HuH-7.5 (cell line): ENCODE results near the gene ARHGEF39.

Experiments
- DNase-seq: peaks from one replicate; pipeline ENCODE4 v3.0.0; 2011; ENCODE audit warnings: low spot score

The ARHGEF39 gene

GRCh38 chr9:35691334-35691650 is 26.3 kb upstream of the ARHGEF39 start:
- DNase-seq = no peak

GRCh38 chr9:35690614-35691333 is 25.8 kb upstream of the ARHGEF39 start:
- DNase-seq = peak; percentile 73

GRCh38 chr9:35690294-35690613 is 25.3 kb upstream of the ARHGEF39 start:
- DNase-seq = no peak

- DNase-seq = peak; percentile 53
Observed at GRCh38 chr9:35689542-35690293, 24.7 kb upstream of the ARHGEF39 start, which contains the start of gene TPM2. Gene TPM2, minus strand, starts transcription at chr9:35689925. Its CDS starts 108 bp downstream, at chr9:35689817.

- DNase-seq = no peak
Observed at GRCh38 chr9:35688558-35689541, 23.9 kb upstream of the ARHGEF39 start.

- DNase-seq = no peak
Observed at GRCh38 chr9:35687972-35688557, 23.1 kb upstream of the ARHGEF39 start.

GRCh38 chr9:35687306-35687705 is 22.3 kb upstream of the ARHGEF39 start:
- no peak for DNase-seq

- no peak for DNase-seq
Observed at GRCh38 chr9:35686222-35687203, 21.5 kb upstream of the ARHGEF39 start.

- no peak for DNase-seq
Observed at GRCh38 chr9:35685506-35685905, 20.5 kb upstream of the ARHGEF39 start.

- no peak for DNase-seq
Observed at GRCh38 chr9:35684921-35685320, 19.9 kb upstream of the ARHGEF39 start.

GRCh38 chr9:35683323-35683722 is 18.3 kb upstream of the ARHGEF39 start:
- no peak for DNase-seq

GRCh38 chr9:35682520-35683315 is 17.7 kb upstream of the ARHGEF39 start:
- no peak for DNase-seq

- DNase-seq = no peak
Observed at GRCh38 chr9:35682051-35682450, 17.1 kb upstream of the ARHGEF39 start.

GRCh38 chr9:35681341-35682002 is 16.5 kb upstream of the ARHGEF39 start:
- DNase-seq = no peak

GRCh38 chr9:35680331-35681105 is 15.5 kb upstream of the ARHGEF39 start:
- no peak for DNase-seq

- no peak for DNase-seq
Observed at GRCh38 chr9:35679766-35680330, 14.9 kb upstream of the ARHGEF39 start.

GRCh38 chr9:35679091-35679490 is 14.1 kb upstream of the ARHGEF39 start:
- DNase-seq = no peak

GRCh38 chr9:35675732-35676392 is 10.9 kb upstream of the ARHGEF39 start:
- DNase-seq = no peak
